CD4-positive, alpha-beta T cell treated with Interferon alpha-2 for 1 hour (primary cell): Measurements from ENCODE around the gene DDC.
"Not testable (repeated sequence)": the region's sequence is repeated elsewhere in the genome, so short reads cannot be mapped to it uniquely, and the experiment has no call there.

ENCODE experiments used
- DNase-seq, 2 donors: peaks; one replicate each; pipeline ENCODE4 v3.0.0-alpha.2; 2020 to 2022

The DDC gene

DNA sequence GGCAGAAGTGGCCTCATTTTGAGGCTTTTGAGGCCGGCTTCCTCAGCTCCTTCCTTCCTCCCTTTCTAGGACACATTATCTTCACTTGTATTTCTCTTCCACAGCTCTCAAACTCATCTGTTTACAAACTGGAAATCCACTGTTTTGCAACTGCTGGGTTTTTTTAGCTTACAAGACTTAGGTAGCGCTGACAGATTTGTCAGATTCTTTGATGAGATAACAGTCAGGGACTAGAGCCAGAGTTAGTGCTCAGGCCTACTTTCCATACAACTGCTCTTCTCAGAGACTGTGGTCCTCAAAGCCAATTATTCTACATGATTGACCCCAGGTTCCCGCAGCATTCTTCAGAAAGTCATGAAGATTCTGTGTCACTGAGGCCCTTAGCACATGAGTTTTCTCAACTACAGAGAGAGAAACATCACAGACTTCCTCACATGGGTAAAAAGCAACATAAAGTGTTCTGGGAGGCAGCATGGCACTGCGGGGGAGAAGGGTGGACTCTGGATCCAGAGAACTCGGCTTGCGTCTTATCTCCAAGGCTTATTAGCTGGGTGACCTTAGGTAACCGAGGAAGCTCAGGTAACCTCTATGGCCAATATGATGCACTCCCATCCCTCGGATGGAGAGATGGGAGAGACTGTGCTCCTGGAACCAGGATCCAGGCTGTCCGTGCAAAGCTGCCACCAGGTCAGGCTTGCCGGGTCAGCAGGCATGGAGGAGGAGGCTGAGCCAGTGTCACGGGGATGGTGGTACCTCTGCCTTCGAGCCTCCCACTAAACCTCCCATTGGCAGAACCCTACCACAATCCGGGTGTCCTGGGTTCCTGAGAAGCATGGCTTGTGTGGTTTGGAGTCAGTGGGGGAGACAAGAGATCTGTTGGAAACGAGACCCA lies 10.5 kb downstream of the DDC start:
- DNase-seq, result no peak

DNA sequence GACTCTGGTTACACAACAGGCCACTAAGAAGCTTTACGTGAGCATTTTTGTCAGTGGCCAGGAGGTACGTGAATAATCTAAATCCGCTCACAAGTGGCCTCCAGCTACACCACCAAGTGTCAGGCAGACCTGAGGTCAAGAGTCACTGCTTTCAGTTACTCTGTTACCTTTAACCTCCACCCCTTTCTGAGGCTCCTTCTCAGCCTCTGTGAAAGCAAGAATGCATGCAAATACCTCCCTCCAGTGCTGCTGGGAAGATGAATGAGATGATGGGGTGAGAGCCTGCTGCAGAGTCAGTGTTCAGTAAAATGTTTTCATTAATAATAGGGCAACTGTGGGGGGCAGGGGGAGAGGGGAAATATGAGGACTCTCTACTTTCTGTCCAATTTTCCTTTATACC lies 11.2 kb downstream of the DDC start:
- DNase-seq, result no peak

DNA sequence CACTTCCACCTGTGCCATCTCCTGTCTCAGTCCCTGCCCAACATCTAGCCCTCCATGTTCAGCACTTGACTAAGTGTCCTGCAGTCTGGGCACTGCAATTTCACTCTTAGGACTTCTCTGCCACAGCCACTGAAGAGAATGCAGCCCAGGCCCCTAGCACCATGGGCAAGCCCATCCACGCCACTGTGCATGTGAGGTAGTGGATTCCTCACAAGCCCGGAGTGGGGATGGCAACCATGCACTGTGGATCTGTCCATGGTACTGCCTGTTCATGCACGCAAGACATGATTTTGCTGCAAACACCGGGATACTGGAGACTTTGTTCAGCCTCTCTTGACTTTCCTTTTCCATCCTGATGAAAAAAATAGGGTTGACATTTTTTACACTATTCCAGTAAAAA lies 12.3 kb downstream of the DDC start:
- DNase-seq, result no peak

DNA sequence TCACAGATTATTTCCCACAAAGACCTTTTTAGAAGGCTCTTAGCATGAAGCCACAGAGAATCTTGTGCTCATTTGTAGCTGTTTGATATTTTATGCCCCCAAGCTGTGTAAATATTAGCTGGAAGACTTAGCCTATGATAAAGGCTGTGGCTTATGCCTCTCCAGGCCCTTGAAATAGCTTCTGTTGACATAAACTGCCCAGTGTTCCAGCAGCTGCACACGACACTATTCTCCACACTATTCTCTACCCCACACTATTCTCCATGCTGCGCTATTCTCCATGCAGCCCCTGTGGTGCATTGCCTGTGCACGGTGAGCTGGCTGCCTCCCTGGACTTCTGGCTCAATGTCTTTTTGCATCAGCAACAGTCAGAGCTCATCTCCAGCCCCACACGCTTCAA lies 13.1 kb downstream of the DDC start:
- no peak for DNase-seq

DNA sequence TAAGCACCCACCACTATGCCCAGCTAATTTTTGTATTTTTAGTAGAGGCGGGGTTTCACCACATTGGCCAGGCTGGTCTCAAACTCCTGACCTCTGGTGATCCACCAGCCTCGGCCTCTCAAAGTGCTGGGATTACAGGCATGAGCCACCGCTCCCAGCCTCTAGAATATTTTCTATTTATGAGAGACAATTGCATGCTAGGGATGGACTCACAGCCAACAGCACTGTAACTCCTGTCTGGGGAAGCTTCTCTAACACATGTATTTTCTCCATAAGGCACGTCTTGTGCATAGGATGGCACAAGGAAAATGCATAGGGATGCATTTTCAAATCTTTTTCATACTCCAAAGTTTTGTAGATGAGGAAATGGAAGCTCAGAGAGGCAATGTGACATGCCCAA lies 19.6 kb downstream of the DDC start:
- DNase-seq, result not testable (repeated sequence)

DNA sequence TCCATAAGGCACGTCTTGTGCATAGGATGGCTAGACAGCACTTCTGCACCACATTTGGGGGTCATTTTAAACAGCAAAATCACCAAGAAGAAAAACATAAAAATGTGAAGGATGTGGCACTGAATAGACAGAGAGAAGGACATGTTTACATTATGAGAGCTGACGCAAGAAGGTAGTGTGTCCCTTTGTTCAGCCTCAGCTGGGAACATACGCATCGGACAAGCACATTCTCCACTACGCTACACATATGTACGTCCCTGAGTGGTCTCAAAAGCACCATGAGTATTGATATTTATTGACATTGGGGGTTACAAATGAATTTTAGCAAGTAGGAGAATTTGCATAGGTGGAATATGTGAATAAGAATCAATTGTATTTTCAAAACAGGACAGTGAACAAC lies 20.2 kb downstream of the DDC start:
- DNase-seq, result no peak

DNA sequence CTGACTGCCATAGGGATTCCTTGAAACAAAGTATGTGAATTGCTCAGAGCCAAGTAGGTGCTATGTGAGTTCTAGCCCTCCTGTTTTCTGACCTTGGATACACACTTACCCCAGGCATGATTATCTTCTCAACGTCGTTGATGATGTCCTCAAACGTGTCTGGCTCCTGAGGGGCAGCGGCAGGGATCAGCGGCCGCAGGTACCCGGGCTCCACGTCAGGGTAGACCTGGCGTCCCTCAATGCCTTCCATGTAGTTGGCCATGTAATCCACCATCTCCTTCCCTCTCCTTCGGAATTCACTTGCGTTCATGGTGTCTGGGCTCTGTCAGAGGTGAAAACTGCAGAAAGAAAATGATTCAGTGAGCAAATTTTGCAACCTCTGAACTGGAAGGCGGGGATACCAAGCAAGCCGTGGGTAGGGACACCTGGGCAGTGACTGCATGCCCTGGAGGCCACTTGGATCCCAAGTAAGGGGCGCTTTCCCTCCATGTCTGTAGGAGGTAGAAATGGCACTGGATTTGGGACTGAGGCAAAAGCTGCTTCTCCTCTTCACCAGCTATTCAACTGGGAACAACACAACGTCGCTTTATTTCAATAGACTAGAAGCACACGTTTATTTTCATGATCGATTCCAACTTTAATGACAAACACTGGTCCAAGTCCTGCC lies 21.3 kb downstream of the DDC start:
- no peak for DNase-seq

DNA sequence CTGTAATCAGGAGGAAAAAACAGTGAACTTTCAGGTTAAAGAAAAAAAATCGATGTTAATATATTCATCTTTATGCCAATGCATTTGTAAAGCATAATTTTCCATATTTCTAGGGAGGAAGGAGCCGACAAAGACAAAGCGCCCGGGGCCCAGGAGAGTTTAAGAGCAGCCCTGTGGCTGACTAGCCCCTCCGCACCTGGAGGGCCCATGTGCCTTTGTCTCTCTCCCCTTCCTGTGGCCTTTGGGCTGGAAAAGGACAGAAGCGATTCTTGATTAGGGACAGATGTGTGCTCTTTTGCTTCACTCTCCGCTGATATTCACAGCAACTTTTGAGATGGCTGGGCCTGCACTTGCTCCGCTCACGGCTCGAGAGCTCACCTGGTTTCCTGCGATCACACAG lies 23.1 kb downstream of the DDC start:
- no peak for DNase-seq

DNA sequence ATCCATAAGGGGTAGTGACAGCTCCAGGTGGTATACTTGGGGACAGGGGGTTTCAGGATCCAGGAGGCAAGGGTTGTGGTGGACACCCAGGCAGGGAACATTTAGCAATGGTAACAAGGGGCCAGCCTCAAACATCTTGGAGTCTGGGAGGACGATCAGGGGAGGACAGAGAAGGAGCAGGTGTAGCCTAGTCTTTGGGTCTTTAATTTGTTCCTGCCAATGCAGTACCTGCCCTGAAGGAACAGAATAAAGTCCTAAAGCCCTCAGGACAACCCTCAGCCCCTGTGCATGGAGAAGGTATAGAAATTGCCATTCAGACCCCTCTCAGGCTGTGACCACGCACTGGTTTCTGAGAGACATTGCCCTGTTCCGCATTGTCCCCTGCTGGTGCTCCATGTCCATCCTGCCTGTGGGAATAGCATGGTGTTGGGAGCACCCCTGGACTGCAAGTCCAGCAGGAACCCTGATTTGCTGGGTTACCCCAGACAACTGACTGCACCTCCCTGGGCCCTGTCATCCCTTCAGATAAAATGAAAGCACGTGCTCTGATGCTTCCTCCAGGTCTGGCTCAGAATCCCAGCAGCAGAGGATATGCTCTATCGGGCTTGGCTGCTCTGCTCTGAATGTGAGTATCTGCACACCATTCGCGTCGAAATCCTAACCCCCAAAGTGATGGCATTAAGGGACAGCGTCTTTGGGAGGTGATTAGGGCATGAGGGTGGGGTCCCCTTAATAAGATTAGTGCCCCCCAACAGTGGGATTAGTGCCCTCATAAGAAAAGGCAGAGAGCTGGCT lies 24.2 kb downstream of the DDC start:
- no peak for DNase-seq

DNA sequence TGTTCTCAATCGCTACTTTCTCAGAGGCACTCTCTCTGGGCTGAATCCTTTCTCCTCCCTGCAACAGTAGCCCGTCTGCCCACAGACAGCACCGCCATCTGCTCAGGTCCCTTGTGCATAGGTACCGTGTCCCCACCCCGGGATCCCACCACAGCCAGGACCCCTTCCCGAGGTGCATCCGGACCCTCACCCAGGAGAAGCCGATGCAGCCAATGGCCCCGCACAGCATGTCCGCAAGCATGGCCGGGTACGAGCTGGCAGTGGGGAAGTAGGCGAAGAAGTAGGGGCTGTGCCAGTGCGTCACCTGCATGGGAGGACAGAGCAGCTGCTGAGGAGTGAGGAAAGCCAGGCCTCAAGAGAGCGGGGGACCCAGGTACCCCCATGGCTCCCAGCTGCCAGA lies 25.5 kb downstream of the DDC start:
- no peak for DNase-seq

DNA sequence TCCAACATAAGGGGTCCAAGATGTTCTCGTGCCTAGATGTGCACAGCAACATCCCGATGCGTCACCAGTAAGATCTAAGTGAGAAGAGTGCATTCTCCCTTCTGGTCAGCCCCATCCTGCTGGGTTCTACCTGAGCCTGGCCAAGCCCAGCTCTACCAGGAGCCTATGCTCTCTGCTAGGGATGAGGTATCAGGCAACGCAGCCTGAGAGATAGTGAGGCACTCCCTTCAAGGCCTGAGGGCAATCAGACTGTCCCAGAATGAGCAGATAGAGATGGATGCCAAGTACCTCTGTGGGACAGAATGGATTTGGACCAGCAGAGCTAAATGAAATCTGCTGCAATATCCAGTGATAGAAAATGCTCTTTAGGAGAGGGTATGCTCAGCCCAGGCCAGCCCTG lies 26.7 kb downstream of the DDC start:
- DNase-seq, result no peak

DNA sequence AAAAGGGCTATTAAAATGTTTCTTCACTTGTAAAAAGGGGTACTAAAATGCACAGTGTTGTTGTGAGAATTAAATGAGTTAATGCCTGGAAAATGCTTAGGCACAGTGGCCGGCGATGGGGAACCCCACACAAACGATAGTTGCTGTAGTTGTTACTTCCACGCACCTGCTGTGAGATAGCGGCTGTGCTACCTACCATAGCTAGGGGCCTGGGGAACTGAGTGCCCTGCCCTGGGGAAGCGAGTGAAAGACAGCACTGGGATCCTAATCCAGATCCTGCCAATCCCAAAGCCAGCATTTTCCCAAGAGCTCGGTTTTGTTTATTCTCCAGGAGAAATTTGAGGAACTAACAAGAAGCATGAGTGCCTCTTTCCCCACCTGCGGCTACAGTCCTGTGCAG lies 27.8 kb downstream of the DDC start:
- DNase-seq, result no peak

DNA sequence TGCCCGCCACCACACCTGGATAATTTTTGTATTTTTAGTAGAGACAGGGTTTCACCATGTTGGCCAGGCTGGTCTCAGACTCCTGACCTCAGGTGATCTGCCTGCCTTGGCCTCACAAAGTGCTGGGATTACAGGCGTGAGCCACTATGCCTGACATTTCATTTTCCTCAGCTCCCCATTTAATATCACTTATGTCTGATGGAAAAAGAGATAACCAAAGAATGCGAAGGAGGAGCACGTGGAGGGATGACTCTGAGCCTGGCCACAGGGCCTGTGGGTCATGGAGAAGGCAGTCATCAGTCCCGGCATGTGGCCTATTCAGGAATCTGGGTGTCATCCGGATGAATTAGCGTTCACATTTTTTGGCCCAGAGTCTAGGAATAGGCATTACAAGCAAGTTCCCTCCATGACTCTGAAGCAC lies 29.9 kb downstream of the DDC start:
- DNase-seq, result not testable (repeated sequence)

DNA sequence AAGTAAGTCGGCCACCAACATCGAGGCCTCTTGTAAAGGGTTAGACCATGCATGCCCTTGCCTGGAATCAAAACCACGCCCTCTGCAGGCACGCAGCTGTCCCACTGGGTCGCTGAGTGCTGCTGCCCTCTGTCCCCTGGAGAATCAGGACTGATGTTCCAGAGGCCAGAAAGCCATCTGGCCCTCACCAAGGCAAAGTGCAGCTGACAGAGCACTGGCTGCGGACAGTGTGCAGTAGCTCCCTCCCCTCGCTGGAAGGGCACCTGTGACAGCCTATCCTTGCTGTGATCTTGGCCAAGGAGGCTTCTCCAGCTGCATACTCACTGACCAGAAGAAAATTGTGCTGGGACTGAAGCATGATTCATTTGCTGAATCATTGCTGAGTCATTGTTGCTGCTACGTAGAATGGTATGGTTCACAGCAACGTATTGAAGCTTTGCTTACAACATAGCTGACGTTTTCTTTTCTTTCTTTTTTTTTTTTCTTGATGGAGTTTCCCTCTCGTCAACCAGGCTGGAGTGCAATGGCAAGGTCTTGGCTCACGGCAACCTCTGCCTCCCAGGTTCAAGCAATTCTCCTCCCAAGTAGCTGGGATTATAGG lies 30.4 kb downstream of the DDC start:
- DNase-seq, result no peak

DNA sequence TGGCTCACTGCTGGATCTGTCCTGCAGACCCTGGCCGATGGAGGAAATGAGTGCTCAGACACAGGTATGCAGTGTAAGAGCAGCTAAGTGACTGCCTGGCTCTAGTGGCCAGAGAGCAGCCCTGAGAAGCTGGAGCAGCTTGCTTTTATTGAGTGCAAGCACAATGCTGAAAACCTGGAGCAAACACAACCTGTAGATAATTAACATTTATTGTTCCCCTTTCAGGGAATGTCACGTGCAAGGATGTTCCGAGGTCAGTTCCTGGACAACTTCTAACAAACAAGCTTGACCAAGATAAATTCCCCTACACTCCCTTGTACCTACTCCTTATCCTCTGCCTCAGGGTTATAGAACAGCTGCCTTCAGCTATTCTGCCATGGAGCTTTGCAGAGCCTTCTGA lies 31.3 kb downstream of the DDC start:
- DNase-seq, result no peak

DNA sequence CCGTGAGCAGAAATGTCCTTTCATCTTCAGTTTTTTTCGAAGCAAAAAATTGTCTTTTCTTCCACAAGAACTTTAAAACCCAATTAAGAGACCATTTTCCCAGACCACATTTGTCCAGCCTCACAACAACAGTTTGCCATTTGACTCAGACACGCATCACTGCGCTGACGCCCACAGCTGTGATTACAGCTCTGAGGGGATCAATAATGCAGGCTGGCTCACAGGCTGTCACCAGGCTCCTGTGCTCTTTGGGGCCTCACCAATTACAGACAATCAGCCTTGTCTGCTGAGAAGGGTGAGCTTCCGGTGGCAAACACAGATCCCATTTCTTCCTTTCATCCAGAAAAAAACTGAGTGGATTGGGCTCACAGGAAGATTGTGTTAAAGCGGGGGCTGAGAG lies 33.3 kb downstream of the DDC start:
- no peak for DNase-seq

DNA sequence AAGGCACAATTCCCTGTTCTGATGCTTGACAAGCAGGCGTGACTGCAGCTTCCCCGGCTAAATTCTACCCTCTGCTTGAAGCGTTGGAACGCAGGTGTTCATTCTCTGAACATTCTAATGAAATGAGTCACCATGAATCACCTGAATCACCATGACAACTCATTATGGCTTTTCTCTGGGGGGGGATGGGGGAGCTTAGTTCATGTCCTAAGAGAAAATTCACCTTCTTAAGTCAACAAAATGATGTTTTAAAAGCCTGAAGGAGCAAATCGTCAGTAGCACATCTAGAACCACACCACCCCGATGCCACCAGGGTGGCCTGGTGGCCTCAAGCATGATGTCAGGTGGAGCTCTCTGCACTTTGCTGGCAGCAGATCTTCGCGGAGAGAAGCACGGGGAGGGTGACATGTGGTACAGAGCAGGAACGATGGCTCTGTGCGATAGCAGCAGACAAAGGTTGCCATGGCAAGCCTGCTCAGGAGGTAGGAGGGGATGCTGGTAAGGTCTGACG lies 33.7 kb downstream of the DDC start:
- no peak for DNase-seq

DNA sequence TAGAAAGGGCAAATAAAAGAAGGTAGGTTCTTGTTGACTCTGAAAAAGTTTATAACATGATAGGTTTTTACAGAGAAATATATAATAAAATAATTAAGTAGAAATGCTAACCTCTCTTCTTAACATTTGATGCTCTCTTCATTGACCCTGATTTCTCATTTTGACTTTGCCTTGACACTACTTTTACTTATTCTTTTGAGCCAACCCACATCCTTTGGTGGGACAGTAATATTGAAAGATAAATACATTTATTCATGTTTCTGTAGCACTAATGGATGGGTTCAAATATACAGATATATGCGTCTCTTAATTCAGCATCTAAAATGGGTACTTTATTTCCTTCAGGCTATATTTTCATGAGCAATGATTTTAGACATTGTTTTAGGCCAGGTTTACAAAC lies 34.4 kb downstream of the DDC start:
- no peak for DNase-seq

DNA sequence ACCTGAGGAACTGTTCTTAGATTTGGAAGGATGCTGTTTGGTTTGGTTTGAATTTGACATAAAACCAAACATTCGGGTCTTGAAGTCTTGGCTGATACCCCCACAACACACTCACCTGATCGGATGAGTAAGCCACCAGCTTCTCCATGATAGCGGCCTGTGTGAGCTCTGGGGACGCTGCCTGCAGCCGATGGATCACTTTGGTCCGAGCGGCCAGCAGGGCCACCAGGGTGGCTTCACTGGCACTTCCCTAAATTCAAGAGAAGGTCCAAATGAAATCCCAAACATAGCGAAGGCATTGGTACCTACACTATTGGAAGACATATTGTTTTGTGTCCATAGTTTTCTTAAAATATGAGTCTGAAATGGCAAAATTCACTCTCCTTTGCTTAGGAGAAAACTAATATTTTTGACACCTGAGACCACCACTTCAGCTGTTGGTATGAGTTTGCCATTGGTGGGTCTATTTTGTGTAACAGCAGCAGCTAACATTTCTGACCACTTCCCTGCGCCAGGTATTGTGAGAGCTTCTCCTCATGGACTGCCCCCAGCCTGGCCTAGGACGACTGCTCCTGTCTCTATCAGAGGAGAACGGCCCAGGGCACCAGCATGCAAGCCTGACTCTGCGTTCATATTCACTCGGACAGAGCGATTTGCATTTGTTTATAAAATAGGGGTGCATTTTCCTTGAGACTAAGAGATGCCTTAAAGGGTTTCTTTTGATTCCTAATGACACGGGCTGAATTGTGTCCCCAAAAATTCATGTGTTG lies 35.9 kb downstream of the DDC start:
- no peak for DNase-seq

DNA sequence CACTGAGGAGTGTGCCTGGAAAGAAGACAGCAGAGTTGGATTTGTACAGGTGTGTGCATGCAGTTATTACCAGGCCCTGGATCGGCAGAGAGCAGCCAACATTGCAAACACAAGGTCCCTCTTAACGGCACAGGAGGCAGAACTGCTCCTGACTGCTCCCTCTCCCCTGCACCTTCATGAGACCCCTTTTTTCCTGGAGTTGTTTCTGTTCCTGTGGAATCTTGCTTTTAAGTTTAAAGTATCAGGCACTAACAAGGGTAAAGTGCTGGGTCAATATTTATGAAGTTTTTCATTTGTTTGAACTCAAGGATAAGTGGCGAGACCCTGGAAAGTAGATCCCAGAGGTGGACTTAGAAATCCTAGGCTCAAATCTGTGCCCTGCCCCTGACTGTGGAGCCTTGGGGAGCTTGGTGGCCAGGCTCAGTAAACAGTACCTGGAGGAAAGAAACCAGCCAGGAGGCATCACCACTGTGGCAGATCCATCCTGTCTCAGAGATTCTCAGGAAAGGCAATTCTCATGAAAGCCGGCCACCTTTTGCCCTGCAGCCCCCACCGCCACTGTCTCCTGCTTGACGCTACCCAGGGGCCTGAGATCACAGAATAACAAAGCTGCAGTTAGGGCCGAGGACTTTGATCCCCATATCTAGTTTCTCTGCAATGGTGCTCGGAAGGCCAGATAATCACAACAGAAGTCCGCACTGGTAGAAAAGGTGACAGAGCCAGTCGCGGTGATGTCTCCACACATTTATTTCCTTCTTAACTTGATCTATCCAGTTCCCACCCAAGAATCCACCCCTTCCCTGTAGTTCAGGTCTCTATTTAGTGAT lies 36.7 kb downstream of the DDC start:
- DNase-seq, result no peak

DNA sequence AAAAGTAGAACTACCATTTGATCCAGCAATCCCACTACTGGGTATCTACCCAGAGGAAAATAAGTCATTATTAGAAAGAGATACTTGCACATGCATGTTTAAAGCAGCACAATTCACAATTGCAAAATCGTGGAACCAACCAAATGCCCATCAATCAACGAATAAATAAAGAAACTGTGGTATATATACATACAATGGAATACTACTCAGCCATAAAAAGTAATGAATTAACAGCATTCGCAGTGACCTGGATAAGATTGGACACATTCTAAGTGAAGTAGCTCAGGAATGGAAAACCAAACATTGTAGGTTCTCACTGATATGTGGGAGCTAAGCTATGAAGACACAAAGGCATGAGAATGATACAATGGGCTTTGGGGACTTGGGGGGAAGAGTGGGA lies 45.9 kb downstream of the DDC start:
- not testable (repeated sequence) for DNase-seq
